ENCODE data around the gene PSMA5.

DNA sequence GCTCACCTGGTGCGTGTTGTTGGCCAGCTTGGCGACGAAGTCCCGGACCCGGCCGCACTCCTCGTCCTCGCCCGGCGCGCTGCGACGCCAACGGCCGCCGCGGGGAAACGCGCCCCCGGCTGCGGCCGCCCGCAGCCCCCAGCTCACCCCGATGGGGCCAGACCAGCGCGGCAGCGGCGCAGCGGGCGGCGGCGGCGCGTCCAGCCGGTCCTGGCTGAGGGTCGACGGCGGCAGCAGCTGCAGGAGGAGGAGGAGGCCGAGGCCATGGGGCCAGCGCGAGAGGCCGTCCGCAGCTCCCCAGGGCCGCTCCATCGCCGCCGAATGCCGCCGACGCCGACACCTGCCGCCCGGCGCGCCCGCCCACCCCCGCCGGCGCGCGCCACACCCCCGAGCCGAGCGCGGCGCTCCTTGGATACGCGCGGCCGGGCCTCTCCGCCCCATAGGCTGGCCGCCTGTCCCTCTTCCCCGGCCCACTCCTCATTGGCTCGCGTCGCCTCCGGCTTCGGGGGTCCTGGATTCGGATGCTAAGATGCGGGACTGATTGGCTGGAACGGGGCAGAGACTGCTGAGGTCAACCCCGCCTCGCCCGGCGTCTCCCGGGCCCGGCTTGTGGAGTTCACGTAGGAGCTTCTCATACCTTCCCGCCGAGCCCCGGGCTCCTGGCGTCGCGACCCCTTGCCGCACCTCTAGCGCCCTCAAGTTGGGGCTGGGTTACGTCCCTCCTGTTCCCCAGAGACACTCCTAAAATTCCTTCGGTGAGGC lies 28.5 kb downstream of the PSMA5 start, which contains the start of gene SORT1:
- TF ChIP-seq, protein P1, sequence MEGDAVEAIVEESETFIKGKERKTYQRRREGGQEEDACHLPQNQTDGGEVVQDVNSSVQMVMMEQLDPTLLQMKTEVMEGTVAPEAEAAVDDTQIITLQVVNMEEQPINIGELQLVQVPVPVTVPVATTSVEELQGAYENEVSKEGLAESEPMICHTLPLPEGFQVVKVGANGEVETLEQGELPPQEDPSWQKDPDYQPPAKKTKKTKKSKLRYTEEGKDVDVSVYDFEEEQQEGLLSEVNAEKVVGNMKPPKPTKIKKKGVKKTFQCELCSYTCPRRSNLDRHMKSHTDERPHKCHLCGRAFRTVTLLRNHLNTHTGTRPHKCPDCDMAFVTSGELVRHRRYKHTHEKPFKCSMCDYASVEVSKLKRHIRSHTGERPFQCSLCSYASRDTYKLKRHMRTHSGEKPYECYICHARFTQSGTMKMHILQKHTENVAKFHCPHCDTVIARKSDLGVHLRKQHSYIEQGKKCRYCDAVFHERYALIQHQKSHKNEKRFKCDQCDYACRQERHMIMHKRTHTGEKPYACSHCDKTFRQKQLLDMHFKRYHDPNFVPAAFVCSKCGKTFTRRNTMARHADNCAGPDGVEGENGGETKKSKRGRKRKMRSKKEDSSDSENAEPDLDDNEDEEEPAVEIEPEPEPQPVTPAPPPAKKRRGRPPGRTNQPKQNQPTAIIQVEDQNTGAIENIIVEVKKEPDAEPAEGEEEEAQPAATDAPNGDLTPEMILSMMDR (IDR thresholded peaks at IDR 0.05) = peak in 3 of 12 donors; percentile 11 to 25 (median 24)
- peak; percentile 10 to 74 for TF ChIP-seq POLR2A (IDR thresholded peaks at IDR 0.05)
